ENCODE results near the gene RAB3A. TPM values are rescaled to one million over a fixed set of nuclear protein-coding genes. Genes with fewer than 3 reads are reported as not detected.

Gene RAB3A
- total RNA-seq, 1 donor from 2014 or later = 77.4 TPM

DNA sequence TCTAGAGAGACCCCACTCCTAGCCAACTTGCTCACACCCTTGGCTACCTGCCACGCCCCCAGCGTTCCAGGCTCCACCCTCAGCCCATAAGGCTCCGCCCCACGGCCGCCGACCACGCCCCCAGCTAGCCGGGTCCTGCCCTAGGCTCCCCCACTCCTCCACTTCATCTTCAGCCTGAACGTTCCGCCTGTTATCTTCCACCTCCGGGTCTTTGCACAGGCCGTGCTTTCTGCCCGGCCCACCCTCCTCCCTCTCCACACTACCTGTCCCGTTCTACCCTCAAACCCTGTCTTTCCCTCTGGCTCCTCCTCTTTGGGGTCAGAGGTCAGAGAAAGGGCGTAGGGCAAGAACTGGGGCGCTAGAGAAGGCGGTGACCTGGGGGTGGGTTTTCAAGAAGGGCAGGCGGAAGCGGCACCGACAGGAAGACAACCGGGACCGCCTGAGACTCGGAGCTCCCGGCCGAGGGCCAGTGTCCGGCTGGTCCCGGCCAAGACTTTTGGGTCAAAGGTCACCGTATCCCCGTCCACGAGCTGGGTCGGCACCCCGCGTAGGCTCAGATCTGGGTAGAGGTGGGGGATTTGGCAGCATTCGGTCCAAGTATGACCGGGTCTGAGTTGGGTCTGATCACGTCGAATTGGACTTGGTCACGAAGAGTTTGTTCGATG, 20.1 kb upstream of the RAB3A start:
- Mint-ChIP-seq H3K4me3 (ENCODE audit: unreplicated experiment) (peak overlapping the region; percentile 94), H3K4me1 (ENCODE audit: low read depth, unreplicated experiment) (peaks cover 10% of the 10 kb centered on the region), H3K9me3 (ENCODE audit: unreplicated experiment) (peaks cover 8% of the 10 kb centered on the region), H3K27me3 (ENCODE audit: unreplicated experiment) (peaks cover 14% of the 10 kb centered on the region), H3K27ac (ENCODE audit: unreplicated experiment) (peak overlapping the region; percentile 92), H3K36me3 (ENCODE audit: unreplicated experiment) (no peaks in the 10 kb centered on the region)
- TF ChIP-seq, protein P1, sequence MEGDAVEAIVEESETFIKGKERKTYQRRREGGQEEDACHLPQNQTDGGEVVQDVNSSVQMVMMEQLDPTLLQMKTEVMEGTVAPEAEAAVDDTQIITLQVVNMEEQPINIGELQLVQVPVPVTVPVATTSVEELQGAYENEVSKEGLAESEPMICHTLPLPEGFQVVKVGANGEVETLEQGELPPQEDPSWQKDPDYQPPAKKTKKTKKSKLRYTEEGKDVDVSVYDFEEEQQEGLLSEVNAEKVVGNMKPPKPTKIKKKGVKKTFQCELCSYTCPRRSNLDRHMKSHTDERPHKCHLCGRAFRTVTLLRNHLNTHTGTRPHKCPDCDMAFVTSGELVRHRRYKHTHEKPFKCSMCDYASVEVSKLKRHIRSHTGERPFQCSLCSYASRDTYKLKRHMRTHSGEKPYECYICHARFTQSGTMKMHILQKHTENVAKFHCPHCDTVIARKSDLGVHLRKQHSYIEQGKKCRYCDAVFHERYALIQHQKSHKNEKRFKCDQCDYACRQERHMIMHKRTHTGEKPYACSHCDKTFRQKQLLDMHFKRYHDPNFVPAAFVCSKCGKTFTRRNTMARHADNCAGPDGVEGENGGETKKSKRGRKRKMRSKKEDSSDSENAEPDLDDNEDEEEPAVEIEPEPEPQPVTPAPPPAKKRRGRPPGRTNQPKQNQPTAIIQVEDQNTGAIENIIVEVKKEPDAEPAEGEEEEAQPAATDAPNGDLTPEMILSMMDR (IDR thresholded peaks at IDR 0.05; ENCODE audit: partially characterized antibody, unreplicated experiment) = no peak
- peak; percentile 77 for DNase-seq

DNA sequence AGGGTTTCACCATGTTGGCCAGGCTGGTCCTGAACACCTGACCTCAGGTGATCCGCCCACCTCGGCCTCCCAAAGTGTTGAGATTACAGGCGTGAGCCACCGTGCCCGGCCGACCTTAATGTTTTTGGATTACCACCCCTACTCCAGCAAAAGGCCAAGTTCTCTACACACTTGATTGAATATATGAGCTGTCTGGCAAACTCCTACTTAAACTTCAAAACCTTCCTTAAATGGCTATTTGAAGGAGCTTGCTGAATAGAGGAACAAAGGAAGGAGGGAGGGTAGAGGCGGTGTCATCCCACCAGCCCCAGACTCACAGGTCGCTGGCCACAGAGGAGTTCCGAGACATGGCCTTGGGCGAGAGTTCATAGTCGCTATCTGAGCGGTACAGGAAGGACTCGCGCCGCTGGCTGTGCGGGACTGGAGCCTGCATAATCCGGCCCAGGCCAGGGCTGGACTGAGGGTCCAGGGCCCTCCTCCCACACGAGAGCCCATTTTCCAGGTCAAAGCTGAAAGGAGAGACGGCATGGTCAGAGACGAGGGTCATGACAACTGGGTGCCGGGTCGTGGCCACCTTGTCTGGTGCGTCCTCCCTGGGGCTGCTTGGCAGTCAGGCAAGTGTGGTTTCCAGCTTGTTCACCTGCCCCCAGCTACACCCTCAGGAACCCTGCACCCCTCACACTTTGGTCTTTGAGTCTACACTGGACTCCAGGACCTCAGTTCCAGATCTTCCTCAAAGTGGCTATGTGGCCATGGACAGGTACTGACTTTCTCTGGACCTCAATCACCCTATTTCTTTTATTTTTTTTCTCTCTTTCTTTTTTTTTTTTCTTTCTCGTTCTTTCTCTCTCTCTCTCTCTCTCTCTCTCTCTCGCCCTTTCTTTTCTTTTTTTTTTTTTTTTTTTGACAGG, 18.2 kb upstream of the RAB3A start:
- Mint-ChIP-seq H3K36me3 (ENCODE audit: unreplicated experiment) (no peaks in the 10 kb centered on the region), H3K9me3 (ENCODE audit: unreplicated experiment) (peaks cover 8% of the 10 kb centered on the region), H3K27ac (ENCODE audit: unreplicated experiment) (no peak overlapping the region), H3K4me1 (ENCODE audit: low read depth, unreplicated experiment) (peaks cover 8% of the 10 kb centered on the region), H3K27me3 (ENCODE audit: unreplicated experiment) (peaks cover 16% of the 10 kb centered on the region), H3K4me3 (ENCODE audit: unreplicated experiment) (no peak overlapping the region)
- TF ChIP-seq, protein P1 (IDR thresholded peaks at IDR 0.05; ENCODE audit: partially characterized antibody, unreplicated experiment) = no peak
- no peak for DNase-seq

DNA sequence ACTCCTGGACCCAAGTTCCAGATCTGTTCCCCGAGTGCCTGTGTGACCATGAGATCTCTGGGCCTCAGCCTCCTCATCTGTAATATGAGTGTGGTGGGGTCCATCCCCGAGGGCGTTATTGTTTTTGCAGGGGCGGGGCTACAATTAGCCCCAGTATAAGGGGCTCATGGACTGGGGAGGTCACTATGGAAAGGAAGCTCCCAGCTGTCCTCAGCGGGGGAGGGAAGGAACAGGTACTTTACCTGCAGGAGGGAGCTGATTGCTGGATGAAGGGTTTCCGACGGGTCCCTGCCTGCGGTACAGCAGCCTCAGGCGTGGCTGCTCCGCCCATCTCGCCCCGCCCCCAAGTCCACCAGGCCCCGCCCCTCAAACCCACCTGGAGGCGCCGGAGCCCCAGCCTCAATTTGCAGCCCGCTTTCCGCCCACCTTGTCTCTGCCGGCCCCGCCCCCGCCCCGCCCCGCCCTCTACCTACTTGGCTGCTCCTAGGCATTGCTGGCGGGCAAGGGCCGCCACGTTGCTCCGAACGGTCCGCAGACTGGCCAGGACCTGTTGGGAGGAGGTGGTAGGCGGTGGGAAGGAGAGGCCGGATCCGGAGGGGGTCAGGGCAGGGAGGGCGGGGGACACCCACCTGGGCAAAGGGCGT, 16.9 kb upstream of the RAB3A start:
- TF ChIP-seq, protein P1 (IDR thresholded peaks at IDR 0.05; ENCODE audit: partially characterized antibody, unreplicated experiment) = no peak
- H3K9me3 Mint-ChIP-seq (ENCODE audit: unreplicated experiment) = peaks cover 6% of the 10 kb centered on the region
- H3K4me3 Mint-ChIP-seq (ENCODE audit: unreplicated experiment) = no peak overlapping the region
- no peak overlapping the region for H3K27ac Mint-ChIP-seq (ENCODE audit: unreplicated experiment)
- peaks cover 3% of the 10 kb centered on the region for H3K4me1 Mint-ChIP-seq (ENCODE audit: low read depth, unreplicated experiment)
- H3K36me3 Mint-ChIP-seq (ENCODE audit: unreplicated experiment) = no peaks in the 10 kb centered on the region
- H3K27me3 Mint-ChIP-seq (ENCODE audit: unreplicated experiment) = peaks cover 12% of the 10 kb centered on the region
- no peak for DNase-seq

DNA sequence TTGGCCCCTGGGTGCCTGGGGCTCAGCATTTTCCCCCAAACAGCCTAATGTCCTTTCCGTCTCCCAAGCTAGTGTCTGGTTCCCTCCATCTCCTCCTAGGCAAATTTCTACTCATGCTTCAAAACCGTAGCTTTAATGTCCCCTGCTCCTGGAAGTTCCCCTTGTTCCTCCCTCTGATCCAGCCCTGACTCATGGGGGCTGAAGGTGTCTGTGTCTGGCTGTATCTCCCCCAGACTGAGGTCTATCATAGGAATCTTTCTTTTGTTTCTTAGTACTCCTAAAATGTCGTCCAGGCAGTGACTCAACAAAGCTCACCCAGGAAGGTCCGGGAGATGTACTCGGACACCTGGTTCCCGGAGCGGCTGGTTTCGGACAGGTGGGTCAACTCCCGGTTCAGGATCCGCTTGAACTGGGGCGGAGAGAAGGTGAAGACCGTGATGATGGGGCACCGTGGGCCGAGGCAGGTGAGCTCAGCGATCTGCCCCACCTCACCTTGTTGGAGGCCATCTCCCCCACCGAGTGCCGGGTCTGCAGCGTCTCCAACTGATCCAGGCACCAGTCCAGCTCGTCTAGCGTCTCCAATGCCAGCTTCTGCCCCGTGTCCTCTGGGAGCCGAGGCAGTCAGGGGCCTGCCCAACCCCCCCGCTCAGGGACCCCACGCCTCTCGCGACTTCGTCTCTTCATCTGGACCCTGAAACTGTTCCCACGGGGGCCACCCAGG, 16.2 kb upstream of the RAB3A start:
- no peak for DNase-seq
- no peak overlapping the region for H3K4me3 Mint-ChIP-seq (ENCODE audit: unreplicated experiment)
- H3K27ac Mint-ChIP-seq (ENCODE audit: unreplicated experiment) = no peak overlapping the region
- peaks cover 6% of the 10 kb centered on the region for H3K9me3 Mint-ChIP-seq (ENCODE audit: unreplicated experiment)
- no peaks in the 10 kb centered on the region for H3K4me1 Mint-ChIP-seq (ENCODE audit: low read depth, unreplicated experiment)
- no peaks in the 10 kb centered on the region for H3K36me3 Mint-ChIP-seq (ENCODE audit: unreplicated experiment)
- TF ChIP-seq, protein P1 (IDR thresholded peaks at IDR 0.05; ENCODE audit: partially characterized antibody, unreplicated experiment) = no peak
- H3K27me3 Mint-ChIP-seq (ENCODE audit: unreplicated experiment) = peaks cover 10% of the 10 kb centered on the region
